HG03064 (cell line): Measurements from ENCODE around the gene STK25.
"Not testable (repeated sequence)": the region's sequence is repeated elsewhere in the genome, so short reads cannot be mapped to it uniquely, and the experiment has no call there.

Experiments used
- ATAC-seq: cut with Tn5 transposase; IDR thresholded peaks from one replicate; pipeline ENCODE4 v1.9.1; 2021; ENCODE audit warnings: low read depth; ENCODE audit not compliant: unreplicated experiment

STK25 gene

GRCh38 chr2:241511091-241511741, 2.8 kb upstream of the STK25 start:
- ATAC-seq: no peak

GRCh38 chr2:241509155-241509784, 886 bp upstream of the STK25 start:
- ATAC-seq: no peak

- peak; percentile 20 for ATAC-seq
These were observed 749 bp downstream of the STK25 start for GRCh38 chr2:241507430-241508239.

- ATAC-seq: no peak
These were observed 1.5 kb downstream of the STK25 start for GRCh38 chr2:241506793-241507429.

GRCh38 chr2:241506317-241506716, 2.1 kb downstream of the STK25 start:
- not testable (repeated sequence) for ATAC-seq

GRCh38 chr2:241505781-241506201, 2.6 kb downstream of the STK25 start:
- no peak for ATAC-seq

- ATAC-seq: no peak
These were observed 3.2 kb downstream of the STK25 start for GRCh38 chr2:241505086-241505780.

GRCh38 chr2:241503776-241504392, 4.5 kb downstream of the STK25 start:
- ATAC-seq: no peak

- ATAC-seq: no peak
These were observed 6.1 kb downstream of the STK25 start for GRCh38 chr2:241502281-241502680.

GRCh38 chr2:241501551-241501950, 6.8 kb downstream of the STK25 start:
- ATAC-seq: no peak

- no peak for ATAC-seq
These were observed 7.3 kb downstream of the STK25 start for GRCh38 chr2:241501099-241501541.

GRCh38 chr2:241500431-241500975, 7.9 kb downstream of the STK25 start:
- ATAC-seq: no peak

- no peak for ATAC-seq
These were observed 8.4 kb downstream of the STK25 start for GRCh38 chr2:241500016-241500415.

GRCh38 chr2:241499146-241499965, 9.0 kb downstream of the STK25 start:
- no peak for ATAC-seq

GRCh38 chr2:241498115-241499070, 10.0 kb downstream of the STK25 start:
- ATAC-seq: no peak

GRCh38 chr2:241496904-241497877, 11.2 kb downstream of the STK25 start:
- no peak for ATAC-seq
